Daoy (cell line): ENCODE results near the gene CACNB2. TPM values are rescaled to one million over a fixed set of nuclear protein-coding genes. Genes with fewer than 3 reads are reported as not detected.
A peak's percentile ranks its signal among the peaks of the same experiment; 100 is the strongest.
"Not testable (repeated sequence)": the region's sequence is repeated elsewhere in the genome, so short reads cannot be mapped to it uniquely, and the experiment has no call there.

Source experiments
- DNase-seq: peaks from one replicate; pipeline ENCODE4 v3.0.0-alpha.2; 2015; ENCODE audit warnings: low read depth
- total RNA-seq: library from RNA; depleted of rRNA; stranded (reverse); fragments of >200 nt; shearing (Covaris generic); gene quantifications from 2 replicates; pipeline ENCODE4 v1.2.3, GENCODE V29; 2014; rRNA removed

CACNB2 gene
- total RNA-seq, 1 experiment from 2014 or later = 0.06 TPM

- DNase-seq = no peak
Observed at GRCh38 chr10:18565006-18565405, 424.8 kb downstream of the CACNB2 start.

- DNase-seq = no peak
Observed at GRCh38 chr10:18566177-18566576, 426.0 kb downstream of the CACNB2 start.

- no peak for DNase-seq
Observed at GRCh38 chr10:18567343-18567856, 427.2 kb downstream of the CACNB2 start.

GRCh38 chr10:18570386-18570785 lies 430.2 kb downstream of the CACNB2 start:
- not testable (repeated sequence) for DNase-seq

GRCh38 chr10:18571076-18571475 lies 430.9 kb downstream of the CACNB2 start:
- DNase-seq = no peak

GRCh38 chr10:18571780-18572179 lies 431.6 kb downstream of the CACNB2 start:
- no peak for DNase-seq

GRCh38 chr10:18572959-18573561 lies 432.8 kb downstream of the CACNB2 start:
- DNase-seq = no peak

GRCh38 chr10:18576586-18576985 lies 436.4 kb downstream of the CACNB2 start:
- DNase-seq = no peak

- DNase-seq = no peak
Observed at GRCh38 chr10:18577823-18578685, 437.8 kb downstream of the CACNB2 start.

GRCh38 chr10:18582803-18583202 lies 442.6 kb downstream of the CACNB2 start:
- peak; percentile 7 for DNase-seq

GRCh38 chr10:18583575-18584270 lies 443.5 kb downstream of the CACNB2 start:
- DNase-seq = no peak

GRCh38 chr10:18586637-18587036 lies 446.4 kb downstream of the CACNB2 start:
- DNase-seq = not testable (repeated sequence)

- not testable (repeated sequence) for DNase-seq
Observed at GRCh38 chr10:18591141-18591540, 450.9 kb downstream of the CACNB2 start.

Other genes starting within 250 kb of the CACNB2 start
- not detected in 2 replicates for gene SLC39A12, start 188.5 kb upstream of the CACNB2 start, total RNA-seq